GM21717 (cell line): ENCODE measurements around the gene CCDC30.
"Not testable (repeated sequence)": the region's sequence is repeated elsewhere in the genome, so short reads cannot be mapped to it uniquely, and the experiment has no call there.

Experiments used
- ATAC-seq: cut with Tn5 transposase; IDR thresholded peaks from one replicate; pipeline ENCODE4 v1.9.1; 2021; ENCODE audit warnings: mild to moderate bottlenecking, moderate library complexity; ENCODE audit not compliant: unreplicated experiment

Gene CCDC30

GRCh38 chr1:42450061-42450460 is 13.0 kb upstream of the CCDC30 start:
- ATAC-seq = no peak

- no peak for ATAC-seq
These were observed 9.7 kb upstream of the CCDC30 start for GRCh38 chr1:42453386-42453785.

- no peak for ATAC-seq
These were observed 8.7 kb upstream of the CCDC30 start for GRCh38 chr1:42454403-42454802.

- ATAC-seq = peak; percentile 81
These were observed 6.9 kb upstream of the CCDC30 start, which contains the start of the genes PPCS and ZMYND12 for GRCh38 chr1:42456010-42456753. Gene PPCS, plus strand, starts transcription at chr1:42456543. Its CDS starts 23 bp downstream, at chr1:42456566. Gene ZMYND12, minus strand, starts transcription at chr1:42456022. Its CDS starts 25 bp downstream, at chr1:42455997.

- ATAC-seq = peak; percentile 53
These were observed 6.4 kb upstream of the CCDC30 start for GRCh38 chr1:42456754-42457089.

- no peak for ATAC-seq
These were observed 1.9 kb upstream of the CCDC30 start for GRCh38 chr1:42461196-42461595.

GRCh38 chr1:42463921-42464320 is 835 bp downstream of the CCDC30 start:
- no peak for ATAC-seq

- no peak for ATAC-seq
These were observed 2.9 kb downstream of the CCDC30 start for GRCh38 chr1:42466030-42466429.

- ATAC-seq = no peak
These were observed 6.6 kb downstream of the CCDC30 start for GRCh38 chr1:42469727-42470126.

- no peak for ATAC-seq
These were observed 13.5 kb downstream of the CCDC30 start for GRCh38 chr1:42476605-42477004.

GRCh38 chr1:42477354-42477753 is 14.3 kb downstream of the CCDC30 start:
- ATAC-seq = not testable (repeated sequence)

- no peak for ATAC-seq
These were observed 14.7 kb downstream of the CCDC30 start for GRCh38 chr1:42477775-42478174.

- ATAC-seq = no peak
These were observed 16.5 kb downstream of the CCDC30 start for GRCh38 chr1:42479621-42480020.

- no peak for ATAC-seq
These were observed 17.8 kb downstream of the CCDC30 start for GRCh38 chr1:42480921-42481320.

- ATAC-seq = no peak
These were observed 19.6 kb downstream of the CCDC30 start for GRCh38 chr1:42482635-42483153.

- no peak for ATAC-seq
These were observed 21.3 kb downstream of the CCDC30 start for GRCh38 chr1:42484382-42484781.

GRCh38 chr1:42490237-42490636 is 27.2 kb downstream of the CCDC30 start:
- no peak for ATAC-seq

- not testable (repeated sequence) for ATAC-seq
These were observed 38.9 kb downstream of the CCDC30 start for GRCh38 chr1:42502031-42502430.

GRCh38 chr1:42504535-42505128 is 41.5 kb downstream of the CCDC30 start:
- no peak for ATAC-seq

- no peak for ATAC-seq
These were observed 43.5 kb downstream of the CCDC30 start for GRCh38 chr1:42506576-42506975.

GRCh38 chr1:42511581-42512155 is 48.6 kb downstream of the CCDC30 start:
- not testable (repeated sequence) for ATAC-seq

- ATAC-seq = no peak
These were observed 55.8 kb downstream of the CCDC30 start for GRCh38 chr1:42518908-42519307.
